Left lung (tissue), 10 donors: ENCODE data around the gene CSNK1A1. TPM values are rescaled to one million over a fixed set of nuclear protein-coding genes. Genes with fewer than 3 reads are reported as not detected.
A peak's percentile ranks its signal among the peaks of the same experiment; 100 is the strongest.

Experiments used
- ATAC-seq: fragments of 200-7000 bp; cut with Tn5 transposase; one replicate; pipeline ENCODE4 v1.9.1; 2020; ENCODE audit warnings: moderate library complexity
- DNase-seq, 4 donors: peaks; one replicate each; pipeline ENCODE4 v3.0.0-alpha.2; 2013 to 2020
- H3K27ac ChIP-seq, 2 donors: fragments of 200-600 bp; sonication (generic) in 1 of 2; one replicate each; pipeline versions ENCODE4 v1.5.0 to v1.8.0; 2020 to 2021
- H3K27me3 ChIP-seq, 2 donors: fragments of 200-600 bp; sonication (generic) in 1 of 2; one replicate each; pipeline versions ENCODE4 v1.5.0 to v1.8.0; 2020 to 2021
- H3K36me3 ChIP-seq, 2 donors: fragments of 200-600 bp; sonication (generic) in 1 of 2; one replicate each; pipeline versions ENCODE4 v1.5.0 to v1.8.0; 2020 to 2021
- H3K4me1 ChIP-seq, 2 donors: fragments of 200-600 bp; one replicate each; pipeline ENCODE4 v1.8.0; 2021
- H3K4me3 ChIP-seq, 2 donors: fragments of 200-600 bp; sonication (generic) in 1 of 2; one replicate each; pipeline versions ENCODE4 v1.5.0 to v1.8.0; 2020 to 2021; ENCODE audit warnings: mild to moderate bottlenecking in 1 of 2
- H3K9me3 ChIP-seq, 2 donors: fragments of 200-600 bp; sonication (generic) in 1 of 2; one replicate each; pipeline versions ENCODE4 v1.5.0 to v1.8.0; 2020 to 2021
- intact Hi-C, 2 donors: fragments of 100-400 bp; cut with DNase I; formaldehyde crosslinking; loops; one replicate each; pipeline versions ENCODE4 v1.11.2 to v1.14.2; 2022
- polyA plus RNA-seq, 6 donors: library from polyadenylated mRNA; unstranded; fragments of 120-200 nt; gene quantifications; one replicate each; pipeline ENCODE4 v1.2.1, GENCODE V29; 2013; ENCODE audit not compliant: insufficient read length in 6 of 6
- total RNA-seq, 2 donors: library from RNA; stranded (reverse); fragmentation: NEBNext Ultra II Directional; extraction: Animal tissue kit (Norgen Biotek cat#: 25700); gene quantifications; one replicate each; pipeline ENCODE4 v1.2.1, GENCODE V29; 2021
- TF ChIP-seq, protein P1 (sequence below), 2 donors: fragments of 200-600 bp; sonication (generic) in 1 of 2; IDR thresholded peaks; one replicate each; pipeline versions ENCODE4 v1.5.0 to v1.8.0; 2021; ENCODE audit warnings: antibody characterized with exemption in 2 of 2
- donor health status: DM: no; HTN: yes; CAD: no.
- donor health status: DM: no; HTN: no; CAD: no.

Gene CSNK1A1
- total and polyA plus RNA-seq, 8 donors, result 196 to 218 (median 205) TPM

DNA sequence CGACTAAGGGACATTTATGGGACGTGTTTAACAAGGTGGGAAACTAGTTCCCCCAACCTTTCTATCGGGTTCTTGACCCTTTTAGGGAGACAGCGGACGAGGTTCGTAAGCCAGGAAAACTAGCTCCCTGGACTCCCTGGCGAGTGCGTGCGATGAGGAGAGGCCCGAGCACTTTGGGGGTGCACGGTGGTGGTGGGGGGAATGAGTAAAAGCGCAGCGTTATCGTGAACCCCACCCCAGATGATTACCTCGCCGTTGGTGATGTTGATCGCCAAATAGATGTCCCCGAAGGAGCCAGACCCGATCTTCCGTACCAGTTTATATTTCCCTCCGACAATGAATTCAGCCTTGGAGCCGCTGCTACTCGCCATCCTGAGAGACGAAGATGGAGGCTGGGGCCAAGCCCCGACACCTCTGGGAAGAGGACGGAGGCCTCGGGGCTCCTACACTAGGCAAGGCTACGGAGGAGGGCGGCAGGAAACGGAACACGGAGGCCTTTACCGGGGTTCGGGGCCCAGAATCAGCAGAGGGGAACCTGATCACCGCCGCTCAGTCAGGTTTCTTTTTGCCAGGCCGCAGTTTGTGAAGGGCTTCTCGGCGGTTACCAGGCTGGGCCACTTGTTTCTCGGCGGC, 529 bp downstream of the CSNK1A1 start:
- TF ChIP-seq, protein P1, sequence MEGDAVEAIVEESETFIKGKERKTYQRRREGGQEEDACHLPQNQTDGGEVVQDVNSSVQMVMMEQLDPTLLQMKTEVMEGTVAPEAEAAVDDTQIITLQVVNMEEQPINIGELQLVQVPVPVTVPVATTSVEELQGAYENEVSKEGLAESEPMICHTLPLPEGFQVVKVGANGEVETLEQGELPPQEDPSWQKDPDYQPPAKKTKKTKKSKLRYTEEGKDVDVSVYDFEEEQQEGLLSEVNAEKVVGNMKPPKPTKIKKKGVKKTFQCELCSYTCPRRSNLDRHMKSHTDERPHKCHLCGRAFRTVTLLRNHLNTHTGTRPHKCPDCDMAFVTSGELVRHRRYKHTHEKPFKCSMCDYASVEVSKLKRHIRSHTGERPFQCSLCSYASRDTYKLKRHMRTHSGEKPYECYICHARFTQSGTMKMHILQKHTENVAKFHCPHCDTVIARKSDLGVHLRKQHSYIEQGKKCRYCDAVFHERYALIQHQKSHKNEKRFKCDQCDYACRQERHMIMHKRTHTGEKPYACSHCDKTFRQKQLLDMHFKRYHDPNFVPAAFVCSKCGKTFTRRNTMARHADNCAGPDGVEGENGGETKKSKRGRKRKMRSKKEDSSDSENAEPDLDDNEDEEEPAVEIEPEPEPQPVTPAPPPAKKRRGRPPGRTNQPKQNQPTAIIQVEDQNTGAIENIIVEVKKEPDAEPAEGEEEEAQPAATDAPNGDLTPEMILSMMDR (IDR thresholded peaks at IDR 0.05), result no peak
- intact Hi-C loops, result loop anchor here in 1 of 2 donors (5.0 kb wide), 1 partner anchor 108 kb away; no protein-coding TSS in a partner anchor
- peak in 1 of 4 donors; percentile 40 for DNase-seq

GRCh38 chr5:149550268-149550583, 1.0 kb downstream of the CSNK1A1 start:
- DNase-seq, result peak in 1 of 4 donors; percentile 32
- Histone ChIP-seq H3K27ac (peak overlapping the region; percentile 99), H3K9me3 (no peaks in the 10 kb centered on the region), H3K4me1 (peaks cover 27 to 50% of the 10 kb centered on the region in 2 donors), H3K27me3 (no peaks in the 10 kb centered on the region), H3K4me3 (peak overlapping the region; percentile 89 to 94), H3K36me3 (peaks cover 0 to 38% of the 10 kb centered on the region in 2 donors)
- intact Hi-C loops, result loop anchor here in 1 of 2 donors (5.0 kb wide), 1 partner anchor 108 kb away; no protein-coding TSS in a partner anchor
- ATAC-seq, result peak; percentile 35
- TF ChIP-seq, protein P1 (IDR thresholded peaks at IDR 0.05), result no peak

More for the DNA sequence above, 529 bp downstream of the CSNK1A1 start:
- H3K4me1 ChIP-seq, result peaks cover 27 to 45% of the 10 kb centered on the region in 2 donors
- H3K27ac ChIP-seq, result peak overlapping the region; percentile 99
- no peaks in the 10 kb centered on the region for H3K27me3 ChIP-seq
- peak; percentile 14 for ATAC-seq
- peak overlapping the region; percentile 89 to 94 for H3K4me3 ChIP-seq
- H3K36me3 ChIP-seq, result peaks cover 0 to 33% of the 10 kb centered on the region in 2 donors
- H3K9me3 ChIP-seq, result no peaks in the 10 kb centered on the region

DNA sequence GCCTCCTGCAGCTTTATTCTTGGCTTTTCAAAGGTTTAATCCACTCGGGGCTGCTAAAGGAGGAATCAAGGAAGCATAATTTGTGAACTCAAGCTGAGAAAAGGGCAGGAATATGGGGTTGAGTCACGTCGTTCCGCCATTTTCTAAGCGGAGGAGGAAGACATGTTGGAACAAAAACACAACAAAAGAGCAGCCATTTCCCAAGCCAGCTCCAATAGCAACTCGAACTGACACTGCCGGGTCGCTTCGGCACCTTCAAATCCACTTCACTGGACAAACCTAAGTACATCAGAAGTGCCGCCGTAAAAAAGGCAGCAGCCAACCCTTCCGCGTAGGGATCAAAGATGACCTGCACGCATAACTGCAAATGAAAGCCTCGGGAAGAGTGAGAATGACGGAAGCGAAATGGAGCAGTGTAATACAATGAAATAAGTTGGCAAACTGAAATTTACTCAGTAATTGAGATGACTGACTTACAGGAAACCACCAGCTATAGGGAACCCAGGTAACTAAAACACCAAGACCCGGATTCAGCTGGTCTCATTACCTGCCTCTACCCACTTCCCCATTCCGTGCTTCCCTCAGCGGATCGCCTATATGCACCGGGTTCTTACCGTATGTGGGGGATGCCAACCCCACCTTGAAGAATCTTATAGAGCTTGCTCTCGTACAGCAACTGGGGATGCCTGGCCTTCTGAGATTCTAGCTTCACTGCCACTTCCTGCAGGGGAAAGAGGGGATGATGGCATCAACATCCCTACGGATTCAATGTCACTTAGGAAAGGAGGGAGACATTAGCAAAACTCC, 1.6 kb downstream of the CSNK1A1 start:
- peak overlapping the region; percentile 89 to 94 for H3K4me3 ChIP-seq
- DNase-seq (peak in 3 of 4 donors; percentile 38 to 48 (median 41)), ATAC-seq (no peak)
- peaks cover 0 to 44% of the 10 kb centered on the region in 2 donors for H3K36me3 ChIP-seq
- peak overlapping the region; percentile 99 for H3K27ac ChIP-seq
- TF ChIP-seq, protein P1 (IDR thresholded peaks at IDR 0.05), result no peak
- H3K27me3 ChIP-seq, result no peaks in the 10 kb centered on the region
- peaks cover 27 to 56% of the 10 kb centered on the region in 2 donors for H3K4me1 ChIP-seq
- intact Hi-C loops, result loop anchor here in 1 of 2 donors (5.0 kb wide), 1 partner anchor 107 kb away; no protein-coding TSS in a partner anchor
- no peaks in the 10 kb centered on the region for H3K9me3 ChIP-seq

- DNase-seq, result peak in 1 of 4 donors; percentile 72
- peaks cover 40 to 74% of the 10 kb centered on the region in 2 donors for H3K4me1 ChIP-seq
- H3K27me3 ChIP-seq, result no peaks in the 10 kb centered on the region
- H3K4me3 ChIP-seq, result peak overlapping the region in 1 of 2 donors; percentile 2
- H3K27ac ChIP-seq, result peak overlapping the region in 1 of 2 donors; percentile 50
- H3K36me3 ChIP-seq, result peaks cover 0 to 58% of the 10 kb centered on the region in 2 donors
- TF ChIP-seq, protein P1 (IDR thresholded peaks at IDR 0.05), result no peak
- intact Hi-C loops, result no loop called here
- peak; percentile 16 for ATAC-seq
- H3K9me3 ChIP-seq, result no peaks in the 10 kb centered on the region
Measured at GRCh38 chr5:149546974-149547373, 4.3 kb downstream of the CSNK1A1 start.

- no peak for DNase-seq
- intact Hi-C loops, result no loop called here
- H3K4me1 ChIP-seq, result peaks cover 44 to 88% of the 10 kb centered on the region in 2 donors
- ATAC-seq, result no peak
- H3K27ac ChIP-seq, result no peak overlapping the region
- H3K9me3 ChIP-seq, result no peaks in the 10 kb centered on the region
- no peak overlapping the region for H3K4me3 ChIP-seq
- TF ChIP-seq, protein P1 (IDR thresholded peaks at IDR 0.05), result no peak
- peaks cover 0 to 66% of the 10 kb centered on the region in 2 donors for H3K36me3 ChIP-seq
- no peaks in the 10 kb centered on the region for H3K27me3 ChIP-seq
Measured at GRCh38 chr5:149545327-149545726, 5.9 kb downstream of the CSNK1A1 start.
